DND-41 (cell line): ENCODE data around the gene PSMG1.

Source experiments
- ATAC-seq: fragments of 200-7000 bp; cut with Tn5 transposase; 3 replicates; pipeline ENCODE4 v1.9.1; 2021; ENCODE audit warnings: low read depth; ENCODE audit not compliant: insufficient read depth
- DNase-seq: peaks from one replicate; pipeline ENCODE4 v3.0.0-alpha.2; 2020
- H2AFZ ChIP-seq: 2 replicates; pipeline ENCODE4 v1.6.0; 2012; ENCODE audit warnings: low read depth, low read length
- H3K27ac ChIP-seq: 2 replicates; pipeline ENCODE4 v1.5.1; 2012; ENCODE audit warnings: low read length, inconsistent platforms
- H3K27me3 ChIP-seq: fragments of 200-600 bp; sonication (generic); 2 replicates; pipeline ENCODE4 v1.6.0; 2012; ENCODE audit warnings: low read length, mild to moderate bottlenecking, inconsistent platforms; ENCODE audit not compliant: insufficient read depth, poor library complexity
- H3K36me3 ChIP-seq: 2 replicates; pipeline ENCODE4 v1.5.1; 2012; ENCODE audit warnings: low read length, inconsistent platforms; ENCODE audit not compliant: insufficient read depth
- H3K4me1 ChIP-seq: 2 replicates; pipeline ENCODE4 v1.5.1; 2012; ENCODE audit warnings: mild to moderate bottlenecking, low read length; ENCODE audit not compliant: insufficient read depth
- H3K4me2 ChIP-seq: 2 replicates; pipeline ENCODE4 v1.6.0; 2012; ENCODE audit warnings: mild to moderate bottlenecking, moderate library complexity, low read length, inconsistent platforms; ENCODE audit not compliant: insufficient read depth
- H3K4me3 ChIP-seq, 2 experiments: fragments of 200-600 bp in 1 of 2; shearing (Covaris generic) in 1 of 2; 2 replicates each; pipeline ENCODE4 v1.5.1; 2012 to 2016; ENCODE audit warnings: inconsistent platforms in 2 of 2, low read length in 2 of 2, mild to moderate bottlenecking in 2 of 2, low read depth in 1 of 2, moderate library complexity in 1 of 2
- H3K79me2 ChIP-seq: 2 replicates; pipeline ENCODE4 v1.6.0; 2012; ENCODE audit warnings: low read length, inconsistent platforms; ENCODE audit not compliant: insufficient read depth
- H3K9ac ChIP-seq: 2 replicates; pipeline ENCODE4 v1.6.0; 2012; ENCODE audit warnings: low read depth, mild to moderate bottlenecking, inconsistent platforms, low read length, moderate library complexity
- H3K9me3 ChIP-seq: 2 replicates; pipeline ENCODE4 v1.5.1; 2012; ENCODE audit warnings: low read length, moderate library complexity, mild to moderate bottlenecking, inconsistent platforms; ENCODE audit not compliant: insufficient read depth, severe bottlenecking
- H4K20me1 ChIP-seq: 2 replicates; pipeline ENCODE4 v1.6.0; 2012; ENCODE audit warnings: low read length; ENCODE audit not compliant: insufficient read depth
- EZH2 ChIP-seq: IDR thresholded peaks from 3 replicates; pipeline ENCODE4 v1.6.1; 2012; ENCODE audit warnings: borderline replicate concordance, low read depth, mild to moderate bottlenecking, moderate library complexity, low read length, inconsistent platforms; ENCODE audit not compliant: severe bottlenecking
- TF ChIP-seq, protein P1 (sequence below): IDR thresholded peaks from 2 replicates; pipeline ENCODE4 v1.5.1; 2012; ENCODE audit warnings: borderline replicate concordance, low read length, moderate library complexity, mild to moderate bottlenecking; ENCODE audit not compliant: poor library complexity, severe bottlenecking; ENCODE audit errors: extremely low read depth

PSMG1 gene

DNA sequence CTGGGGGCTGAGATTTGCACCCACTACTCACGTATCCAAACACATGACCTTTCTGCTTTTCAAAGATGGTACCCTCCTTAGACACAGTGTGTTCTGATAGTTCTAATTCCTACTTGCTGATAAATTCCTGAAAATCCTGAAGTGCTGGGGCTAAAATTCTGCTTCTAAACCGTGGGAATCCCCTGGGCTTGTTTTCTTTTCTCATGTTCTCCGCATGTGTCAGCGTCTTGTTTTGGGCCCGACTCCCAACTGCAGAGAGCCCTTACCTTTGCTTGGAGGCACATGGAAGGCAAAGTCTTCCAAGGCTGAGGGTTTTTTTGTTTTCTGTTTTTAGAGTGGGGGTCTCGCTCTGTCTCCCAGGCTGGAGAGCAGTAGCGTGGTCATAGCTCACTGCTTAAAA, 27.2 kb downstream of the PSMG1 start:
- ATAC-seq (no peak), DNase-seq (no peak)
- H4K20me1 ChIP-seq, result no peaks in the 10 kb centered on the region
- H3K9me3 ChIP-seq, result no peaks in the 10 kb centered on the region
- H3K4me1 ChIP-seq, result no peaks in the 10 kb centered on the region
- H3K36me3 ChIP-seq, result no peaks in the 10 kb centered on the region
- no peak overlapping the region for H3K4me3 ChIP-seq
- no peaks in the 10 kb centered on the region for H3K79me2 ChIP-seq
- H3K4me2 ChIP-seq, result no peak overlapping the region
- H2AFZ ChIP-seq, result no peak overlapping the region
- H3K27me3 ChIP-seq, result no peaks in the 10 kb centered on the region
- TF ChIP-seq EZH2, result no peak
- TF ChIP-seq, protein P1, sequence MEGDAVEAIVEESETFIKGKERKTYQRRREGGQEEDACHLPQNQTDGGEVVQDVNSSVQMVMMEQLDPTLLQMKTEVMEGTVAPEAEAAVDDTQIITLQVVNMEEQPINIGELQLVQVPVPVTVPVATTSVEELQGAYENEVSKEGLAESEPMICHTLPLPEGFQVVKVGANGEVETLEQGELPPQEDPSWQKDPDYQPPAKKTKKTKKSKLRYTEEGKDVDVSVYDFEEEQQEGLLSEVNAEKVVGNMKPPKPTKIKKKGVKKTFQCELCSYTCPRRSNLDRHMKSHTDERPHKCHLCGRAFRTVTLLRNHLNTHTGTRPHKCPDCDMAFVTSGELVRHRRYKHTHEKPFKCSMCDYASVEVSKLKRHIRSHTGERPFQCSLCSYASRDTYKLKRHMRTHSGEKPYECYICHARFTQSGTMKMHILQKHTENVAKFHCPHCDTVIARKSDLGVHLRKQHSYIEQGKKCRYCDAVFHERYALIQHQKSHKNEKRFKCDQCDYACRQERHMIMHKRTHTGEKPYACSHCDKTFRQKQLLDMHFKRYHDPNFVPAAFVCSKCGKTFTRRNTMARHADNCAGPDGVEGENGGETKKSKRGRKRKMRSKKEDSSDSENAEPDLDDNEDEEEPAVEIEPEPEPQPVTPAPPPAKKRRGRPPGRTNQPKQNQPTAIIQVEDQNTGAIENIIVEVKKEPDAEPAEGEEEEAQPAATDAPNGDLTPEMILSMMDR, result no peak
- H3K27ac ChIP-seq, result no peak overlapping the region
- no peak overlapping the region for H3K9ac ChIP-seq

DNA sequence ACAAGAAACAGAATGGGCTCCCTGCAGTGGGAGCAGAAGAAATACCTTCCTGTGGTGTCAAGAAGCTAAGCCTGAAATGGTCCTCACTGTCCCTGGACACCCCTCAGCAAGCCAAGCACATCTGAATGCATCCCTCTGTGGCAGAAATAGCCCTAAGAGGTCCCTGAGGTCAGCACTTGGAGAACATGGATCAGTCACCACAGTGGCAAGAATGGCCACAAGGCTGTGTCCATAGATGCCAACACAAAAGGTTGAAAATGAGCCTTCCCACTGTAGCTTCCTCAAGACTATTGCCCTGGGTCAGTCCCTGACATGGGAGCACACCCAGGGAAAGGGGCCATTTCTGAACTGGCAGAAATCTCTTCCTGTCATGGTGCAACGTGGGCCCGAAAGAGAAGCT, 27.7 kb downstream of the PSMG1 start:
- H3K27ac ChIP-seq, result no peak overlapping the region

DNA sequence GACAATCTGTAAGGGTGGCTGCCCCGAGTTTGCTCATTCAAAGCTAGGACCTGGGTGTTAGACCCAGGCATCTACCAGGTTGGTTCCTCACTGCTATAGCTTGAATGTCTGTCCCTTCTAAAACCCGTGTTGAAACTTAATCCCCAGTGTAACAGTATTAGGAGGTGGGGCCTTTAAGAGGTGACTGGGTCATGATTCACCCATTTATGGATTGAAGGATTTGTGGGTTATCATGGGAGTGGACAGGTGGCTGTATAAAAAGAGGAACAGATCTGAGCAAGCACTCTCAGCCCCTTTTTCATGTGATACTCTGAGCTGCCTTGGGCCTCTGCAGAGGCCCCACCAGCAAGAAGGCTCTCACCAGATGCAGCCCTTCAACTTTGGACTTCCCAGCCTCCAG, 29.4 kb downstream of the PSMG1 start:
- Histone ChIP-seq H3K4me2 (no peak overlapping the region), H3K36me3 (no peaks in the 10 kb centered on the region), H3K9ac (no peak overlapping the region), H3K4me1 (no peaks in the 10 kb centered on the region), H2AFZ (no peak overlapping the region), H3K9me3 (no peaks in the 10 kb centered on the region), H3K79me2 (no peaks in the 10 kb centered on the region), H4K20me1 (no peaks in the 10 kb centered on the region), H3K27ac (no peak overlapping the region), H3K4me3 (no peak overlapping the region), H3K27me3 (no peaks in the 10 kb centered on the region)
- DNase-seq (no peak), ATAC-seq (no peak)
- TF ChIP-seq, protein P1, result no peak
- TF ChIP-seq EZH2, result no peak

More for the DNA sequence above, 27.7 kb downstream of the PSMG1 start:
- Histone ChIP-seq H2AFZ (no peak overlapping the region), H3K4me3 (no peak overlapping the region), H3K4me1 (no peaks in the 10 kb centered on the region), H3K36me3 (no peaks in the 10 kb centered on the region), H3K4me2 (no peak overlapping the region), H3K9ac (no peak overlapping the region), H3K27me3 (no peaks in the 10 kb centered on the region), H3K9me3 (no peaks in the 10 kb centered on the region), H3K79me2 (no peaks in the 10 kb centered on the region), H4K20me1 (no peaks in the 10 kb centered on the region)
- no peak for DNase-seq
- no peak for ATAC-seq
- no peak for TF ChIP-seq EZH2
- TF ChIP-seq, protein P1, result no peak

DNA sequence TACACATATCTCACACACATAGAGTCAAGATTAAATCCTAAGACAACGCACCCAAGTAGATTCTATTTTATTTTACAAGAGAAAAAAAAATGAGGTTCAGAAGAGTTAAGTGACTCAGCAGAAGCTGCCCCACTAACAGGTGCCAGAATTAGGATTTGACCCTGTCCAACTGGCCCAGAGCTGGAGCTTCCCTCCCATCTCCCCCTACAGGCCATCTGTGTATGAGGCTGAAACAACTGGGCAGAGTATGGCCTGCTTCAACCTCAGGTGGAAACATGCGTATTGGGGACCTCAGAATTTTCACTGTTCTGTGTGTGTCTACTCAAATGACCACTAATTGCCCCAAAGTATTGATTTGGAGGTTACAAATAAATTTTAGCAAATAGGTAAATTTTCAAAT, 29.9 kb downstream of the PSMG1 start:
- H2AFZ ChIP-seq, result no peak overlapping the region
- H3K27me3 ChIP-seq, result no peaks in the 10 kb centered on the region
- no peaks in the 10 kb centered on the region for H4K20me1 ChIP-seq
- H3K9ac ChIP-seq, result no peak overlapping the region
- no peaks in the 10 kb centered on the region for H3K9me3 ChIP-seq
- H3K36me3 ChIP-seq, result no peaks in the 10 kb centered on the region
- ATAC-seq, result no peak
- H3K4me2 ChIP-seq, result no peak overlapping the region
- no peak overlapping the region for H3K27ac ChIP-seq
- no peaks in the 10 kb centered on the region for H3K79me2 ChIP-seq
- TF ChIP-seq, protein P1, result peak; percentile 45
- no peak for TF ChIP-seq EZH2
- no peak overlapping the region for H3K4me3 ChIP-seq
- no peak for DNase-seq
- no peaks in the 10 kb centered on the region for H3K4me1 ChIP-seq
